ENCODE data around the gene C1orf21. TPM values are rescaled to one million over a fixed set of nuclear protein-coding genes. Genes with fewer than 3 reads are reported as not detected.

The C1orf21 gene
- total RNA-seq, 1 donor from 2014 or later: 31.8 TPM

DNA sequence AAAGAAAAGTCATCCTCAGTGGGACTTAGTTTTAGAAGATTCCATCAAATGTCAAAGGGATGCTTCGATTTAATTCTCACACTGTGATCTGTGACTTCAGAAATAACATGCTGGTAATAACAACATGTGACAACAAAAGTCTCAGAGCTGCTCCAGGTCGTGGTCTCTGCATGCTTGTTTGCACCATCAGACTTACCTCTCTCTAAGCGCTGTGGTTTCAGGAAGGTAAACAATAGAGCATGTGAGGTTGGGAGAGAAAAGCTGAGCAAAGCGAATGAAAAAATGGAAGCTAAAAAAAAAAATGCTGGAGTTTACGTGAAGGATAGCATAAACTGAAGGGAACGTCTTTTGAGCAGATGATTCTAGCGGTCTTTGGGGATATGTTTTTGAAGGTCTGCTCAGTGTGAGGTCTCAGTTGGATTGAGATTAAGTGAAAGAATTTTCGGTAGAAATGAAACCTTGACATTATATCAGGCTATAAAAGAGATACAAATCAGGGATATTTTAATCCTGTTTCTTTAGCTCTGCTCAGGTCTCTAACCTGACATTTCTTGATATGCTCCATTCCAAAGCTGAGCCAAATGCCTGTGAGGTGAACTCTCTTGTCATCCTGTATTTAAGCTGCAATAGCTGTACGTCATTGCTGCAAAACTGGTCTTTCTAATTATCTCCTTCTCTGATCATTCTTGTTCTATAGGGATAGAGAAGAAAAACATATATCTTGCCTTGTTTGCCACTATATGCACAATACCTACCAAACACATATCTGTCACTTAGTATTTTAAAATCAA is 86.5 kb downstream of the C1orf21 start:
- Mint-ChIP-seq H3K4me3 (ENCODE audit: unreplicated experiment) (no peak overlapping the region), H3K9me3 (ENCODE audit: unreplicated experiment) (peaks cover 17% of the 10 kb centered on the region), H3K27ac (ENCODE audit: unreplicated experiment) (no peak overlapping the region), H3K4me1 (ENCODE audit: unreplicated experiment) (no peaks in the 10 kb centered on the region), H3K27me3 (ENCODE audit: unreplicated experiment) (no peaks in the 10 kb centered on the region), H3K36me3 (ENCODE audit: unreplicated experiment) (peaks cover 24% of the 10 kb centered on the region)
- no peak for TF ChIP-seq CTCF (IDR thresholded peaks at IDR 0.05)
- no peak for DNase-seq (ENCODE audit: extremely low spot score, unreplicated experiment)

DNA sequence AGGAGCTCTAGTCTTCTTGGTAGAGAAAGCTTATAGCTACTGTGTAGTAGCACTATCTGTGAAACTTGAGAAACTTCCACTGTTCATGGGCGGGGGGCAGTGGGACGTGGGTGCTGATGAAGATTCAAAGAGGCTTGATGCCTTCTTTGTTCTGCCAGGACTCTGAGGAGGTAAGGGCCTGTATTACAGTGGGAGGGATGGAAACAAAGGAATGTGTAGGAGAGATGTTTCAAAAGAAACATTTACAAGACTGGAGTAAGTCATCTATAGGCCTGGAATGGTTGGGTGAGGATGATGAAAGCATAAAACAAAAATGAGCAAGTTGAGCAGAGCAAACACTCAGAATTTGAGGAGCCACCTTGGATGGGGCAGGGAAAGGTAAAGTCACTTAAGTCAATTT is 89.4 kb downstream of the C1orf21 start:
- peaks cover 38% of the 10 kb centered on the region for H3K36me3 Mint-ChIP-seq (ENCODE audit: unreplicated experiment)
- no peak for TF ChIP-seq CTCF (IDR thresholded peaks at IDR 0.05)
- no peaks in the 10 kb centered on the region for H3K27me3 Mint-ChIP-seq (ENCODE audit: unreplicated experiment)
- H3K4me3 Mint-ChIP-seq (ENCODE audit: unreplicated experiment): no peak overlapping the region
- H3K27ac Mint-ChIP-seq (ENCODE audit: unreplicated experiment): no peak overlapping the region
- DNase-seq (ENCODE audit: extremely low spot score, unreplicated experiment): no peak
- H3K4me1 Mint-ChIP-seq (ENCODE audit: unreplicated experiment): no peaks in the 10 kb centered on the region
- peaks cover 17% of the 10 kb centered on the region for H3K9me3 Mint-ChIP-seq (ENCODE audit: unreplicated experiment)

GRCh38 chr1:184479435-184480167 is 92.8 kb downstream of the C1orf21 start:
- H3K27ac Mint-ChIP-seq (ENCODE audit: unreplicated experiment): no peak overlapping the region
- no peak for TF ChIP-seq CTCF (IDR thresholded peaks at IDR 0.05)
- H3K4me1 Mint-ChIP-seq (ENCODE audit: unreplicated experiment): peaks cover 6% of the 10 kb centered on the region
- peaks cover 4% of the 10 kb centered on the region for H3K9me3 Mint-ChIP-seq (ENCODE audit: unreplicated experiment)
- H3K27me3 Mint-ChIP-seq (ENCODE audit: unreplicated experiment): no peaks in the 10 kb centered on the region
- H3K4me3 Mint-ChIP-seq (ENCODE audit: unreplicated experiment): no peak overlapping the region
- DNase-seq (ENCODE audit: extremely low spot score, unreplicated experiment): no peak
- H3K36me3 Mint-ChIP-seq (ENCODE audit: unreplicated experiment): peaks cover 39% of the 10 kb centered on the region

- DNase-seq (ENCODE audit: extremely low spot score, unreplicated experiment): no peak
- no peaks in the 10 kb centered on the region for H3K27me3 Mint-ChIP-seq (ENCODE audit: unreplicated experiment)
- H3K27ac Mint-ChIP-seq (ENCODE audit: unreplicated experiment): no peak overlapping the region
- peaks cover 31% of the 10 kb centered on the region for H3K36me3 Mint-ChIP-seq (ENCODE audit: unreplicated experiment)
- H3K4me1 Mint-ChIP-seq (ENCODE audit: unreplicated experiment): peaks cover 9% of the 10 kb centered on the region
- H3K4me3 Mint-ChIP-seq (ENCODE audit: unreplicated experiment): no peak overlapping the region
- H3K9me3 Mint-ChIP-seq (ENCODE audit: unreplicated experiment): peaks cover 4% of the 10 kb centered on the region
- TF ChIP-seq CTCF (IDR thresholded peaks at IDR 0.05): no peak
Observed at GRCh38 chr1:184480736-184481135, 93.9 kb downstream of the C1orf21 start.

- no peak overlapping the region for H3K27ac Mint-ChIP-seq (ENCODE audit: unreplicated experiment)
- no peaks in the 10 kb centered on the region for H3K27me3 Mint-ChIP-seq (ENCODE audit: unreplicated experiment)
- H3K9me3 Mint-ChIP-seq (ENCODE audit: unreplicated experiment): no peaks in the 10 kb centered on the region
- no peak for TF ChIP-seq CTCF (IDR thresholded peaks at IDR 0.05)
- DNase-seq (ENCODE audit: extremely low spot score, unreplicated experiment): no peak
- H3K36me3 Mint-ChIP-seq (ENCODE audit: unreplicated experiment): peaks cover 28% of the 10 kb centered on the region
- peaks cover 9% of the 10 kb centered on the region for H3K4me1 Mint-ChIP-seq (ENCODE audit: unreplicated experiment)
- no peak overlapping the region for H3K4me3 Mint-ChIP-seq (ENCODE audit: unreplicated experiment)
Observed at GRCh38 chr1:184482136-184482535, 95.3 kb downstream of the C1orf21 start.
